Cerebellar cortex (tissue), 1 donor: ENCODE results near the gene TRPM4.
A peak's percentile ranks its signal among the peaks of the same experiment; 100 is the strongest.
"Not testable (repeated sequence)": the region's sequence is repeated elsewhere in the genome, so short reads cannot be mapped to it uniquely, and the experiment has no call there.

ENCODE experiments used
- DNase-seq: peaks from one replicate; pipeline ENCODE4 v3.0.0-alpha.2; 2015; ENCODE audit warnings: low spot score

Gene TRPM4

GRCh38 chr19:49127225-49127624 lies 30.4 kb upstream of the TRPM4 start:
- DNase-seq, result not testable (repeated sequence)

- DNase-seq, result peak; percentile 98
Measured at GRCh38 chr19:49127674-49128544, 29.7 kb upstream of the TRPM4 start.

GRCh38 chr19:49128545-49129237 lies 28.9 kb upstream of the TRPM4 start:
- no peak for DNase-seq

GRCh38 chr19:49129238-49129583 lies 28.4 kb upstream of the TRPM4 start:
- DNase-seq, result no peak

GRCh38 chr19:49130325-49130724 lies 27.3 kb upstream of the TRPM4 start:
- DNase-seq, result no peak

- DNase-seq, result no peak
Measured at GRCh38 chr19:49132974-49133609, 24.5 kb upstream of the TRPM4 start.

GRCh38 chr19:49133621-49134454 lies 23.8 kb upstream of the TRPM4 start:
- no peak for DNase-seq

GRCh38 chr19:49135686-49136085 lies 21.9 kb upstream of the TRPM4 start:
- no peak for DNase-seq

- DNase-seq, result no peak
Measured at GRCh38 chr19:49136771-49137171, 20.8 kb upstream of the TRPM4 start.

- DNase-seq, result no peak
Measured at GRCh38 chr19:49140951-49141350, 16.6 kb upstream of the TRPM4 start.

GRCh38 chr19:49141352-49141751 lies 16.2 kb upstream of the TRPM4 start:
- DNase-seq, result no peak

GRCh38 chr19:49142866-49143335 lies 14.7 kb upstream of the TRPM4 start:
- DNase-seq, result peak; percentile 96

GRCh38 chr19:49145573-49146407 lies 11.8 kb upstream of the TRPM4 start:
- peak; percentile 88 for DNase-seq

- not testable (repeated sequence) for DNase-seq
Measured at GRCh38 chr19:49146408-49146770, 11.2 kb upstream of the TRPM4 start.

GRCh38 chr19:49148044-49148682 lies 9.4 kb upstream of the TRPM4 start:
- peak; percentile 48 for DNase-seq

GRCh38 chr19:49148784-49149651 lies 8.6 kb upstream of the TRPM4 start:
- DNase-seq, result peak; percentile 99

GRCh38 chr19:49149652-49150105 lies 7.9 kb upstream of the TRPM4 start:
- peak; percentile 86 for DNase-seq

GRCh38 chr19:49150106-49150943 lies 7.3 kb upstream of the TRPM4 start:
- peak; percentile 94 for DNase-seq

GRCh38 chr19:49150944-49151243 lies 6.7 kb upstream of the TRPM4 start:
- DNase-seq, result peak; percentile 48
